Activated T-helper 1 cell treated with anti-CD3 and anti-CD28 coated beads, Interleukin-12 subunit alpha, Interleukin-12 subunit beta, Interleukin-2, Interleukin-4 antibody, amounts not matched to agents 30 ng/mL and 10 ng/mL and 1 ng/mL, durations not matched to agents 14 hours and 24 hours and 36 hours (primary cell): ENCODE measurements around the gene METRN. TPM values are rescaled to one million over a fixed set of nuclear protein-coding genes. Genes with fewer than 3 reads are reported as not detected.

Source experiments
- DNase-seq: peaks from one replicate; pipeline ENCODE4 v3.0.0; 2021; ENCODE audit warnings: low spot score
- H3K27ac Mint-ChIP-seq: one replicate; pipeline ENCODE4 v1.8.0; 2021; ENCODE audit warnings: mild to moderate bottlenecking, mixed read lengths
- H3K27me3 Mint-ChIP-seq: one replicate; pipeline ENCODE4 v1.8.0; 2022; ENCODE audit warnings: mild to moderate bottlenecking, moderate library complexity, mixed read lengths; ENCODE audit not compliant: insufficient read depth
- H3K36me3 Mint-ChIP-seq: one replicate; pipeline ENCODE4 v1.8.0; 2021; ENCODE audit warnings: low read depth, mixed read lengths
- H3K4me1 Mint-ChIP-seq: one replicate; pipeline ENCODE4 v1.8.0; 2021; ENCODE audit warnings: low read depth, mixed read lengths
- H3K4me3 Mint-ChIP-seq: one replicate; pipeline ENCODE4 v1.8.0; 2021; ENCODE audit warnings: mild to moderate bottlenecking, moderate library complexity, mixed read lengths
- H3K9me3 Mint-ChIP-seq: one replicate; pipeline ENCODE4 v1.8.0; 2021; ENCODE audit warnings: mixed read lengths
- intact Hi-C: fragments of 100-400 bp; cut with micrococcal nuclease; formaldehyde crosslinking; loops from one replicate; pipeline ENCODE4 v1.15.1; 2024
- total RNA-seq: library from RNA; stranded (reverse); gene quantifications from 2 replicates; pipeline ENCODE4 v1.2.3, GENCODE V29; 2022

The METRN gene
- total RNA-seq, 1 donor from 2014 or later = 21.8 TPM

GRCh38 chr16:764184-764750 is 49.3 kb downstream of the METRN start:
- Mint-ChIP-seq H3K4me3 (no peak overlapping the region), H3K27ac (no peak overlapping the region), H3K36me3 (no peaks in the 10 kb centered on the region), H3K27me3 (no peaks in the 10 kb centered on the region), H3K4me1 (no peaks in the 10 kb centered on the region), H3K9me3 (no peaks in the 10 kb centered on the region)
- no peak for DNase-seq
- intact Hi-C loops = no loop called here

GRCh38 chr16:764848-765487 is 50.0 kb downstream of the METRN start:
- DNase-seq = no peak
- Mint-ChIP-seq H3K4me1 (no peaks in the 10 kb centered on the region), H3K27me3 (no peaks in the 10 kb centered on the region), H3K9me3 (no peaks in the 10 kb centered on the region), H3K4me3 (no peak overlapping the region), H3K27ac (no peak overlapping the region), H3K36me3 (no peaks in the 10 kb centered on the region)
- intact Hi-C loops = no loop called here

- intact Hi-C loops = no loop called here
- H3K9me3 Mint-ChIP-seq = no peaks in the 10 kb centered on the region
- DNase-seq = no peak
- no peak overlapping the region for H3K4me3 Mint-ChIP-seq
- H3K27ac Mint-ChIP-seq = no peak overlapping the region
- no peaks in the 10 kb centered on the region for H3K27me3 Mint-ChIP-seq
- no peaks in the 10 kb centered on the region for H3K36me3 Mint-ChIP-seq
- H3K4me1 Mint-ChIP-seq = no peaks in the 10 kb centered on the region
These were observed 50.6 kb downstream of the METRN start for GRCh38 chr16:765488-765865.

GRCh38 chr16:766008-766819 is 51.3 kb downstream of the METRN start:
- no peaks in the 10 kb centered on the region for H3K9me3 Mint-ChIP-seq
- no peaks in the 10 kb centered on the region for H3K27me3 Mint-ChIP-seq
- intact Hi-C loops = no loop called here
- H3K4me3 Mint-ChIP-seq = no peak overlapping the region
- DNase-seq = no peak
- no peaks in the 10 kb centered on the region for H3K4me1 Mint-ChIP-seq
- H3K27ac Mint-ChIP-seq = no peak overlapping the region
- H3K36me3 Mint-ChIP-seq = no peaks in the 10 kb centered on the region

GRCh38 chr16:766820-767640 is 52.1 kb downstream of the METRN start:
- DNase-seq = no peak
- no peak overlapping the region for H3K27ac Mint-ChIP-seq
- H3K9me3 Mint-ChIP-seq = no peaks in the 10 kb centered on the region
- no peaks in the 10 kb centered on the region for H3K36me3 Mint-ChIP-seq
- no peaks in the 10 kb centered on the region for H3K27me3 Mint-ChIP-seq
- no peaks in the 10 kb centered on the region for H3K4me1 Mint-ChIP-seq
- H3K4me3 Mint-ChIP-seq = no peak overlapping the region
- intact Hi-C loops = no loop called here

- no peak for DNase-seq
- Mint-ChIP-seq H3K27ac (no peak overlapping the region), H3K27me3 (no peaks in the 10 kb centered on the region), H3K4me1 (no peaks in the 10 kb centered on the region), H3K36me3 (no peaks in the 10 kb centered on the region), H3K4me3 (no peak overlapping the region), H3K9me3 (no peaks in the 10 kb centered on the region)
- intact Hi-C loops = no loop called here
These were observed 52.9 kb downstream of the METRN start for GRCh38 chr16:767743-768235.

- no peaks in the 10 kb centered on the region for H3K4me1 Mint-ChIP-seq
- intact Hi-C loops = no loop called here
- no peak overlapping the region for H3K4me3 Mint-ChIP-seq
- no peak for DNase-seq
- H3K36me3 Mint-ChIP-seq = no peaks in the 10 kb centered on the region
- H3K27me3 Mint-ChIP-seq = no peaks in the 10 kb centered on the region
- H3K27ac Mint-ChIP-seq = no peak overlapping the region
- no peaks in the 10 kb centered on the region for H3K9me3 Mint-ChIP-seq
These were observed 53.5 kb downstream of the METRN start for GRCh38 chr16:768428-768827.

Other genes with a start within 250 kb of the METRN start
- gene CAPN15, start 187.4 kb upstream of the METRN start, total RNA-seq = 122 and 124 TPM in 2 replicates
- not detected in 2 replicates for gene PRR35, start 154.7 kb upstream of the METRN start, total RNA-seq
- gene NHLRC4, start 148.1 kb upstream of the METRN start, total RNA-seq = 1.0 and 1.2 TPM in 2 replicates
- gene PIGQ, start 145.2 kb upstream of the METRN start, total RNA-seq = 50.1 and 52.6 TPM in 2 replicates
- 14.0 and 15.2 TPM in 2 replicates for gene RAB40C, start 125.1 kb upstream of the METRN start, total RNA-seq
- 0.34 and 0.44 TPM in 2 replicates for gene WFIKKN1, start 84.1 kb upstream of the METRN start, total RNA-seq
- gene METTL26, start 78.8 kb upstream of the METRN start, total RNA-seq = 141 and 147 TPM in 2 replicates
- 66.5 and 67.6 TPM in 2 replicates for gene MCRIP2, start 73.3 kb upstream of the METRN start, total RNA-seq
- gene WDR90, start 65.8 kb upstream of the METRN start, total RNA-seq = 81.2 and 82.3 TPM in 2 replicates
- gene RHOT2, start 47.0 kb upstream of the METRN start, total RNA-seq = 165 and 177 TPM in 2 replicates
- 0.71 and 1.1 TPM in 2 replicates for gene RHBDL1, start 39.4 kb upstream of the METRN start, total RNA-seq
- 94.0 and 95.4 TPM in 2 replicates for gene STUB1, start 34.7 kb upstream of the METRN start, total RNA-seq
- gene JMJD8, start 30.8 kb upstream of the METRN start, total RNA-seq = 63.4 and 71.4 TPM in 2 replicates
- 21.6 and 22.1 TPM in 2 replicates for gene WDR24, start 24.7 kb upstream of the METRN start, total RNA-seq
- gene FBXL16, start 9.3 kb upstream of the METRN start, total RNA-seq = 6.3 and 7.6 TPM in 2 replicates
- 41.3 and 41.6 TPM in 2 replicates for gene ANTKMT, start 6.0 kb downstream of the METRN start, total RNA-seq
- 5.8 and 7.8 TPM in 2 replicates for gene CCDC78, start 11.3 kb downstream of the METRN start, total RNA-seq
- 15.8 and 19.1 TPM in 2 replicates for gene HAGHL, start 12.0 kb downstream of the METRN start, total RNA-seq
- 41.0 and 43.1 TPM in 2 replicates for gene CIAO3, start 25.9 kb downstream of the METRN start, total RNA-seq
- gene MSLN, start 45.6 kb downstream of the METRN start, total RNA-seq = not detected in 2 replicates
- 49.4 and 49.9 TPM in 2 replicates for gene RPUSD1, start 73.3 kb downstream of the METRN start, total RNA-seq
- gene CHTF18, start 73.5 kb downstream of the METRN start, total RNA-seq = 142 and 154 TPM in 2 replicates
- not detected in 2 replicates for gene GNG13, start 85.6 kb downstream of the METRN start, total RNA-seq